Erythroblast (primary cell): ENCODE data around the gene PTPN5.

Experiments used
- GATA1 ChIP-seq: IDR thresholded peaks from 2 replicates; pipeline ENCODE4 v1.6.1; 2011; ENCODE audit warnings: low read depth, mild to moderate bottlenecking, control low read depth, low read length, moderate library complexity
- POLR2A ChIP-seq: IDR thresholded peaks from 2 replicates; pipeline ENCODE4 v1.6.1; 2011; ENCODE audit warnings: mild to moderate bottlenecking, low read length

- TF ChIP-seq POLR2A (no peak), GATA1 (no peak)
Measured at GRCh38 chr11:18696638-18697225, 94.9 kb downstream of the PTPN5 start.
